Stomach (tissue), 9 donors: ENCODE measurements around the gene GSG1L2. TPM values are rescaled to one million over a fixed set of nuclear protein-coding genes. Genes with fewer than 3 reads are reported as not detected.

Source experiments
- DNase-seq, 2 donors: peaks; one replicate each; pipeline versions ENCODE4 v3.0.0 to v3.0.0-alpha.2; 2013 to 2019
- H3K27ac ChIP-seq, 5 donors: fragments of 200-600 bp in 4 of 5; sonication (generic) in 4 of 5; one replicate each; pipeline ENCODE4 v1.5.1; 2013 to 2019; ENCODE audit warnings: mild to moderate bottlenecking in 1 of 5, moderate library complexity in 1 of 5
- H3K27me3 ChIP-seq, 3 donors: fragments of 200-600 bp; sonication (generic); one replicate each; pipeline ENCODE4 v1.5.1; 2017 to 2019; ENCODE audit warnings: mixed run types in 1 of 3
- H3K36me3 ChIP-seq, 4 donors: fragments of 200-600 bp; sonication (generic); 1 replicate in 3 of 4; 2 replicates in 1 of 4; pipeline ENCODE4 v1.5.1; 2016 to 2019
- H3K4me1 ChIP-seq, 4 donors: fragments of 200-600 bp; sonication (generic); one replicate each; pipeline ENCODE4 v1.5.1; 2016 to 2019
- H3K4me3 ChIP-seq, 4 donors: fragments of 200-600 bp; sonication (generic) in 3 of 4; one replicate each; pipeline ENCODE4 v1.5.1; 2016 to 2019; ENCODE audit warnings: mild to moderate bottlenecking in 1 of 4
- H3K9me3 ChIP-seq, 4 donors: fragments of 200-600 bp; sonication (generic); one replicate each; pipeline ENCODE4 v1.5.1; 2016 to 2019
- EP300 ChIP-seq: sonication (generic); formaldehyde crosslinking; IDR thresholded peaks from one replicate; pipeline ENCODE4 v1.6.1; 2017; ENCODE audit warnings: antibody characterized with exemption
- POLR2A ChIP-seq, 4 donors: fragments of 450-650 bp; IDR thresholded peaks; one replicate each; pipeline ENCODE4 v1.6.1; 2016; ENCODE audit warnings: antibody characterized with exemption in 4 of 4, control low read depth in 2 of 4, mild to moderate bottlenecking in 1 of 4, moderate library complexity in 1 of 4
- POLR2AphosphoS5 ChIP-seq, 3 donors: sonication (generic); formaldehyde crosslinking; IDR thresholded peaks; one replicate each; pipeline ENCODE4 v1.6.1; 2016; ENCODE audit warnings: antibody characterized with exemption in 3 of 3
- WGBS, 5 donors: extraction: QIAGEN DNeasy Blood & Tissue Kit in 3 of 5; methylation state at CpG; one replicate each; pipeline versions ENCODE4 v1.1.5 to v1.1.7; 2013 to 2018; 5-methylcytosine and 5-hydroxymethylcytosine counted together
- intact Hi-C: fragments of 100-400 bp; cut with DNase I; formaldehyde crosslinking; loops from one replicate; pipeline ENCODE4 v1.15.1; 2023; ENCODE audit warnings: low total_unique reads
- polyA plus RNA-seq, 3 donors: library from polyadenylated mRNA; stranded (reverse); fragments of 200-250 nt; gene quantifications; one replicate each; pipeline ENCODE4 v1.2.3, GENCODE V29; 2013
- total RNA-seq, 5 donors: library from RNA; depleted of rRNA; stranded (reverse); fragments of >200 nt; gene quantifications; one replicate each; pipeline versions ENCODE4 v1.1.0 to v1.2.3, GENCODE V29; 2014 to 2016
- TF ChIP-seq, protein P1 (sequence below), 7 experiments: fragments of 450-650 bp in 4 of 7; fragments of 200-600 bp in 3 of 7; sonication (generic) in 3 of 7; IDR thresholded peaks; one replicate each; pipeline ENCODE4 v1.5.1; 2016 to 2019; ENCODE audit warnings: antibody characterized with exemption in 7 of 7, control low read depth in 2 of 7, mild to moderate bottlenecking in 1 of 7
- donor health status: healthy with polysubstance abuse.
- donor health status: Bipolar disorder and iron deficiency.
- donor health status: healthy.

The GSG1L2 gene
- total and polyA plus RNA-seq, 8 donors: not detected

DNA sequence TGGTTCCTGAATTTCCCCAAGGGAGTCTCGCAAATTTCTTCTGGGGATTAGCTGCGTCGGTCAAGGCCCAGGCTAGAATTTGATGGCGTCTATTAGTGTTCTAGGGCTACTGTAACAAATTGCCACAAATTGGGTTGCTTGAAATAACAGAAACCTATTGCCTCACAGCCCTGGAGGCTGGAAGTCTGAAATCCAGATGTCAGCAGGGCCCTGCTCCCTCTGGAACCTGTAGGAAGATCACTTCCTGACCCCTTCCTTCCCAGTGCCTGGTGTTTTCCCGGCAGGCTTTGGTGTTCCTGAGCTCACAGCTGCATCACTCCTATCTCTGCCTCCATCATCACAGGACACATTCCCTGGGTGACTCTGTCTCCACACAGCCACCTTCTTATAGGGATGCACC, 54.9 kb downstream of the GSG1L2 start:
- intact Hi-C loops: no loop called here
- no peaks in the 10 kb centered on the region for H3K4me1 ChIP-seq
- no peak overlapping the region for H3K27ac ChIP-seq
- no peak for DNase-seq
- TF ChIP-seq POLR2A (IDR thresholded peaks at IDR 0.05) (no peak), POLR2AphosphoS5 (IDR thresholded peaks at IDR 0.05) (no peak), EP300 (no peak)
- WGBS, 5 donors: 65 to 74% (median 71%) methylated on average over 5 of the region's 5 CpGs
- H3K9me3 ChIP-seq: no peaks in the 10 kb centered on the region
- peaks cover 0 to 26% (median 0%) of the 10 kb centered on the region in 3 donors for H3K27me3 ChIP-seq
- no peaks in the 10 kb centered on the region for H3K36me3 ChIP-seq
- no peak overlapping the region for H3K4me3 ChIP-seq

DNA sequence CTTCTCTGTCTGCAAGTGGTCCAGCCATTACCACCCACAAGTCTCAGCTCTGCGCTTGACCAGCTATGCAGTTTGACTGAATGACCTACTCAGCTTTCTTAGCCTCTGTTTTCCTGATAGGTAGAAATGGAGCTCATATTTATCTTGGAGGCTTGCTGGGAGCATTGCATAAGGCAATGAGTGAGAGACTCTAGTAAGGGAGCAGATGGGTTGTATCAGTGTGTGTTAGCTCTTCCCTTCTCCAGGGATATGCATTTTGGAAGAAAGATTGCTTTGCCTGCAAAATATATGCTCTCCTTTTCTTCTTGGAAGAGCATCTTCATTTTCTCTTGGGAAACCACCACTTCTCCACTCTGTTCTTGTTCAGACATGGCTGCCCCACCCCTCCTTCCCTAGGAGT, 56.6 kb downstream of the GSG1L2 start:
- no peaks in the 10 kb centered on the region for H3K4me1 ChIP-seq
- H3K27ac ChIP-seq: no peak overlapping the region
- no peaks in the 10 kb centered on the region for H3K36me3 ChIP-seq
- peaks cover 0 to 26% (median 0%) of the 10 kb centered on the region in 3 donors for H3K27me3 ChIP-seq
- WGBS, 5 donors: 89 to 100% (median 93%) methylated on average over 1 of the region's 1 CpG
- no peaks in the 10 kb centered on the region for H3K9me3 ChIP-seq
- intact Hi-C loops: no loop called here
- TF ChIP-seq POLR2AphosphoS5 (IDR thresholded peaks at IDR 0.05): no peak
- TF ChIP-seq, protein P1, sequence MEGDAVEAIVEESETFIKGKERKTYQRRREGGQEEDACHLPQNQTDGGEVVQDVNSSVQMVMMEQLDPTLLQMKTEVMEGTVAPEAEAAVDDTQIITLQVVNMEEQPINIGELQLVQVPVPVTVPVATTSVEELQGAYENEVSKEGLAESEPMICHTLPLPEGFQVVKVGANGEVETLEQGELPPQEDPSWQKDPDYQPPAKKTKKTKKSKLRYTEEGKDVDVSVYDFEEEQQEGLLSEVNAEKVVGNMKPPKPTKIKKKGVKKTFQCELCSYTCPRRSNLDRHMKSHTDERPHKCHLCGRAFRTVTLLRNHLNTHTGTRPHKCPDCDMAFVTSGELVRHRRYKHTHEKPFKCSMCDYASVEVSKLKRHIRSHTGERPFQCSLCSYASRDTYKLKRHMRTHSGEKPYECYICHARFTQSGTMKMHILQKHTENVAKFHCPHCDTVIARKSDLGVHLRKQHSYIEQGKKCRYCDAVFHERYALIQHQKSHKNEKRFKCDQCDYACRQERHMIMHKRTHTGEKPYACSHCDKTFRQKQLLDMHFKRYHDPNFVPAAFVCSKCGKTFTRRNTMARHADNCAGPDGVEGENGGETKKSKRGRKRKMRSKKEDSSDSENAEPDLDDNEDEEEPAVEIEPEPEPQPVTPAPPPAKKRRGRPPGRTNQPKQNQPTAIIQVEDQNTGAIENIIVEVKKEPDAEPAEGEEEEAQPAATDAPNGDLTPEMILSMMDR (IDR thresholded peaks at IDR 0.05): no peak
- no peak for TF ChIP-seq POLR2A (IDR thresholded peaks at IDR 0.05)
- no peak for TF ChIP-seq EP300
- DNase-seq: peak in 1 of 2 donors; percentile 20
- no peak overlapping the region for H3K4me3 ChIP-seq

DNA sequence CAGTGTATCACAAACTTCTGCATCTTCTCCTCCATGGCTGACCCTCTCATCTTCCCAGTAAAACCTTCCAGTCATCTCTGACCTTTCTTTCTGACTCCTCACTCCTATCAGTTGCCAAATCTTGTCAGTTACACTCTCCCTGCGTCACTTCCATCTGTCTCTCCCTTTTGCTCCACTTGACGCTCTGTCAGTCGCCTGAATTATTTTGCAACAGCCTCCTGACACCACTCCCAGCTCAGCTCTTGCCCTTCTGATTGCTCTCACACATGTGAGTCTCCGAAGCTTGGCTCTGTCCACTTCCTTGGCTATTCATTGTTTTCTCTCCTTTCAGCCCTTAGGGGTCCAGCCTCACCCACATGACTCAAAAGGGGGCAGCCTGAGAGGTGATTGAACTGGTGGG, 58.2 kb downstream of the GSG1L2 start:
- no peak overlapping the region for H3K4me3 ChIP-seq
- no peaks in the 10 kb centered on the region for H3K9me3 ChIP-seq
- no peaks in the 10 kb centered on the region for H3K4me1 ChIP-seq
- peaks cover 0 to 20% (median 0%) of the 10 kb centered on the region in 3 donors for H3K27me3 ChIP-seq
- no peak overlapping the region for H3K27ac ChIP-seq
- intact Hi-C loops: no loop called here
- H3K36me3 ChIP-seq: no peaks in the 10 kb centered on the region
- TF ChIP-seq, protein P1 (IDR thresholded peaks at IDR 0.05): no peak
- TF ChIP-seq EP300: no peak
- TF ChIP-seq POLR2A (IDR thresholded peaks at IDR 0.05): no peak
- TF ChIP-seq POLR2AphosphoS5 (IDR thresholded peaks at IDR 0.05): no peak
- WGBS, 5 donors: 46 to 53% (median 46%) methylated on average over 4 of the region's 4 CpGs
- DNase-seq: no peak

DNA sequence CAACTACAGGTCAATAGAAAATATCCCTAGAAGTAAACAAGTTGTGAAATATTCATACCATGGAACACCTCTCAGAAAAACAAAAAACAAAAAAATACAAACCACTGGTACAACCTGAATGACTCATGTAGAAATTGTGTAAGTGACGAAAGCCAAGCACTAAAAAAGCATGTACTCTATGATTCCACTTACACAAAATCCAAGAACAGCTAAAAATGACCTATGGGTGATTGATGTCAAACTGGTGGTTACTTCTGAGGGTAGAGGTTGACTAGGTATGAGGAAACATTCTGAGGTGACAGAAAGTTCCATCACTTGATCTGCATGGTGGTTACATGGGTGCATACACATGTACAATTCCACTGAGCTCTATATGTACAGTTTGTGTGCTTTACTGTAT, 61.6 kb downstream of the GSG1L2 start:
- H3K27me3 ChIP-seq: peaks cover 0 to 5% (median 0%) of the 10 kb centered on the region in 3 donors
- no peaks in the 10 kb centered on the region for H3K36me3 ChIP-seq
- 71 to 88% (median 79%) methylated on average over 1 of the region's 1 CpG for WGBS, 5 donors
- TF ChIP-seq, protein P1 (IDR thresholded peaks at IDR 0.05): no peak
- TF ChIP-seq POLR2AphosphoS5 (IDR thresholded peaks at IDR 0.05): no peak
- TF ChIP-seq POLR2A (IDR thresholded peaks at IDR 0.05): no peak
- no peak for TF ChIP-seq EP300
- no peaks in the 10 kb centered on the region for H3K4me1 ChIP-seq
- intact Hi-C loops: no loop called here
- DNase-seq: no peak
- no peak overlapping the region for H3K4me3 ChIP-seq
- H3K9me3 ChIP-seq: no peaks in the 10 kb centered on the region
- no peak overlapping the region for H3K27ac ChIP-seq

DNA sequence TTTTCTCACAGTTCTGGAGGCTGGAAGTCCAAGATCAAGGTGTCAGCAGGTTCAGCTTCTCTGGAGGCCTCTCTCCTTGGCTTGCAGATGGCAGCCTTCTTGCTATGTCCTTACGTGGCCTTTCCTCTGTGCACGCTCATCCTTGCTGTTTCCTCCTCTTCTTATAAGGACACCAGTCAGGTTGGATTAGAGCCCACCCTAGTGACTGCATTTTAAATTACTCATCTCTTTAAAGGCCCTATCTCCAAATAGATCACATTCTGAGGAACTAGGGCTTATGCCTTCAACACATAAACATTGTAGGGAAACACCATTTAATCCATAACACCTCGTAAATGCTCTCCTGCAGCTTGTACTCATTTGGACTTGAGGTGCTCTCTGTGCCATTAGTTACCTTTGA, 66.8 kb downstream of the GSG1L2 start:
- no peak for TF ChIP-seq POLR2AphosphoS5 (IDR thresholded peaks at IDR 0.05)
- TF ChIP-seq EP300: no peak
- TF ChIP-seq, protein P1 (IDR thresholded peaks at IDR 0.05): no peak
- no peak for TF ChIP-seq POLR2A (IDR thresholded peaks at IDR 0.05)
- Histone ChIP-seq H3K36me3 (no peaks in the 10 kb centered on the region), H3K4me3 (no peak overlapping the region), H3K4me1 (no peaks in the 10 kb centered on the region), H3K9me3 (peaks cover 0 to 5% (median 2%) of the 10 kb centered on the region in 4 donors), H3K27ac (no peak overlapping the region), H3K27me3 (peaks cover 0 to 14% (median 0%) of the 10 kb centered on the region in 3 donors)
- WGBS, 5 donors: 67 to 85% (median 71%) methylated on average over 3 of the region's 3 CpGs
- DNase-seq: no peak
- intact Hi-C loops: no loop called here
